HepG2 (cell line): ENCODE data around the gene SERTAD3. TPM values are rescaled to one million over a fixed set of nuclear protein-coding genes. Genes with fewer than 3 reads are reported as not detected.

ENCODE experiments used
- ATAC-seq: fragments of 200-7000 bp; cut with Tn5 transposase; 3 replicates; pipeline ENCODE4 v1.9.1; 2020; ENCODE audit warnings: mild to moderate bottlenecking, moderate library complexity
- BruUV-seq: library from RNA; stranded (reverse); fragments of 400-500 nt; replicated peaks from 2 replicates; lab custom pipeline; 2021; lab: Mats Ljungman, UMichigan
- CTCF ChIA-PET: fragments of 300-600 bp; formaldehyde crosslinking; extraction: SDS; loops from one replicate; lab custom pipeline; 2021; ENCODE audit warnings: low total read pairs, inconsistent platforms, low intra/inter-chr PET ratio; lab: Yijun Ruan, JAX
- POLR2A ChIA-PET: fragments of 350-600 bp; sonication (Branson Sonifier 250); formaldehyde crosslinking; loops from one replicate; lab custom pipeline; 2020; ENCODE audit warnings: antibody characterized with exemption, inconsistent platforms; lab: Yijun Ruan, JAX
- DNase-seq: peaks from one replicate; pipeline ENCODE4 v3.0.0-alpha.2; 2015; ENCODE audit warnings: low spot score
- FAIRE-seq: peaks from 3 replicates; lab custom pipeline; 2011; peaks lifted over from hg19 to GRCh38; lab: Jason Lieb, UNC
- H2AFZ ChIP-seq: one replicate; pipeline ENCODE4 v1.6.1; 2011; ENCODE audit warnings: low read length, inconsistent platforms
- H3K27ac ChIP-seq: fragments of 300-600 bp; 3 replicates; pipeline ENCODE4 v1.8.0; 2011; ENCODE audit warnings: mixed run types, mild to moderate bottlenecking, mixed read lengths, low read length, inconsistent platforms; ENCODE audit not compliant: insufficient read depth; ENCODE audit errors: extremely low read length
- H3K27me3 ChIP-seq, 2 experiments: fragments of 200-600 bp in 1 of 2; 2 replicates in 1 of 2; 3 replicates in 1 of 2; pipeline versions ENCODE4 v1.6.0 to v1.8.0; 2011; ENCODE audit warnings: low read length in 2 of 2, mild to moderate bottlenecking in 2 of 2, moderate library complexity in 2 of 2, inconsistent platforms in 1 of 2; ENCODE audit not compliant: insufficient read depth in 2 of 2, control insufficient read depth in 1 of 2
- H3K36me3 ChIP-seq, 2 experiments: fragments of 200-600 bp in 1 of 2; replicated peaks in 1 of 2; 2 replicates in 1 of 2; 3 replicates in 1 of 2; pipeline versions ENCODE4 v1.5.1 to v1.8.0; 2011; ENCODE audit warnings: low read length in 2 of 2, inconsistent platforms in 1 of 2; ENCODE audit not compliant: insufficient read depth in 2 of 2, control insufficient read depth in 1 of 2
- H3K4me1 ChIP-seq: 2 replicates; pipeline ENCODE4 v1.5.1; 2012; ENCODE audit warnings: low read length, inconsistent platforms; ENCODE audit not compliant: insufficient read depth
- H3K4me2 ChIP-seq: 2 replicates; pipeline ENCODE4 v1.6.0; 2011; ENCODE audit warnings: low read depth, low read length, inconsistent platforms
- H3K4me3 ChIP-seq, 3 experiments: fragments of 200-600 bp in 1 of 3; sonication (generic), shearing (Covaris generic) in 1 of 3; replicated peaks in 1 of 3; 2 replicates each; pipeline ENCODE4 v1.5.1; 2011 to 2016; ENCODE audit warnings: low read length in 3 of 3, inconsistent platforms in 2 of 3, low read depth in 2 of 3, mild to moderate bottlenecking in 2 of 3, control low read depth in 1 of 3, mixed read lengths in 1 of 3; ENCODE audit not compliant: insufficient read depth in 1 of 3
- H3K79me2 ChIP-seq: one replicate; pipeline ENCODE4 v1.6.1; 2011; ENCODE audit warnings: low read length, inconsistent platforms; ENCODE audit not compliant: insufficient read depth
- H3K9ac ChIP-seq: 2 replicates; pipeline ENCODE4 v1.6.0; 2011; ENCODE audit warnings: mild to moderate bottlenecking, low read depth, low read length, inconsistent platforms; ENCODE audit not compliant: insufficient read depth
- H3K9me3 ChIP-seq: 2 replicates; pipeline ENCODE4 v1.5.1; 2012; ENCODE audit warnings: mild to moderate bottlenecking, low read length
- H4K20me1 ChIP-seq: 2 replicates; pipeline ENCODE4 v1.6.0; 2011; ENCODE audit warnings: inconsistent platforms, mild to moderate bottlenecking, low read length, moderate library complexity; ENCODE audit not compliant: insufficient read depth
- BCL3 ChIP-seq: sonication (generic); formaldehyde crosslinking; IDR thresholded peaks from 2 replicates; pipeline ENCODE4 v1.5.1; 2020; ENCODE audit warnings: mild to moderate bottlenecking, missing genetic modification reagents, moderate library complexity
- RBM22 ChIP-seq: fragments of 200-400 bp; formaldehyde crosslinking; optimal IDR thresholded peaks from 2 replicates; pipeline ENCODE3; 2017; ENCODE audit warnings: mild to moderate bottlenecking, low read length, moderate library complexity
- SRY ChIP-seq: sonication (generic); formaldehyde crosslinking; IDR thresholded peaks from 2 replicates; pipeline ENCODE4 v1.8.0; 2022; ENCODE audit warnings: mild to moderate bottlenecking, missing genetic modification reagents
- ZBTB10 ChIP-seq: sonication (generic); formaldehyde crosslinking; IDR thresholded peaks from 2 replicates; pipeline ENCODE4 v1.4.0; 2020; ENCODE audit warnings: missing genetic modification reagents, borderline replicate concordance
- ZNF619 ChIP-seq: sonication (generic); formaldehyde crosslinking; IDR thresholded peaks from 2 replicates; pipeline ENCODE4 v1.4.0; 2020; ENCODE audit warnings: mild to moderate bottlenecking, missing genetic modification reagents
- ZNF878 ChIP-seq: sonication (generic); formaldehyde crosslinking; IDR thresholded peaks from 2 replicates; pipeline ENCODE4 v1.8.1; 2023; ENCODE audit warnings: mild to moderate bottlenecking, missing genetic modification reagents, moderate library complexity
- WGBS: methylation state at CpG from one replicate; pipeline ENCODE4 v1.1.6; 2017; ENCODE audit warnings: low lambda C conversion rate; 5-methylcytosine and 5-hydroxymethylcytosine counted together
- in situ Hi-C: cut with HindIII; loops from 2 replicates; pipeline ENCODE4 v1.10.0; 2017; ENCODE audit warnings: low pct_unique_long_range_greater_than_20kb; ENCODE audit not compliant: extremely low pct_ligation_motif_present
- intact Hi-C: fragments of 100-400 bp; cut with micrococcal nuclease; formaldehyde crosslinking; loops from one replicate; pipeline ENCODE4 v1.10.0; 2022; ENCODE audit not compliant: unreplicated experiment
- polyA plus RNA-seq, 8 experiments: library from polyadenylated mRNA; depleted of rRNA in 3 of 8; stranded (reverse) in 7 of 8; unstranded in 1 of 8; fragments of >200 nt; fragmentation: Illumina TruSeq in 4 of 8; extraction: Trizol in 4 of 8; gene quantifications; 2 replicates each; pipeline versions ENCODE4 v1.2.1 to v1.2.3, GENCODE V29; 2011 to 2016; ENCODE audit warnings: low read depth in 4 of 8, missing spikeins in 1 of 8, mixed read lengths in 1 of 8; ENCODE audit not compliant: insufficient read depth in 1 of 8
- total RNA-seq, 5 experiments: library from RNA; depleted of rRNA; stranded (reverse); fragments of >200 nt; fragmentation: Illumina TruSeq; extraction: Trizol; gene quantifications; 2 replicates each; pipeline ENCODE4 v1.2.3, GENCODE V29; 2016; ENCODE audit warnings: low read depth in 1 of 5

Gene SERTAD3
- total and polyA plus RNA-seq, 2 of the 13 experiments (the other 11 are each of a cell fraction or from before 2014, with no cell fraction given) = 9.6 to 16.9 TPM

GRCh38 chr19:40449506-40449905, 5.4 kb upstream of the SERTAD3 start (continued):
- TF ChIP-seq ZBTB10 (CRISPR knock-in tag) (no peak), ZNF878 (CRISPR knock-in tag) (no peak)
- TF ChIP-seq, all 625 proteins: peak for 0

DNA sequence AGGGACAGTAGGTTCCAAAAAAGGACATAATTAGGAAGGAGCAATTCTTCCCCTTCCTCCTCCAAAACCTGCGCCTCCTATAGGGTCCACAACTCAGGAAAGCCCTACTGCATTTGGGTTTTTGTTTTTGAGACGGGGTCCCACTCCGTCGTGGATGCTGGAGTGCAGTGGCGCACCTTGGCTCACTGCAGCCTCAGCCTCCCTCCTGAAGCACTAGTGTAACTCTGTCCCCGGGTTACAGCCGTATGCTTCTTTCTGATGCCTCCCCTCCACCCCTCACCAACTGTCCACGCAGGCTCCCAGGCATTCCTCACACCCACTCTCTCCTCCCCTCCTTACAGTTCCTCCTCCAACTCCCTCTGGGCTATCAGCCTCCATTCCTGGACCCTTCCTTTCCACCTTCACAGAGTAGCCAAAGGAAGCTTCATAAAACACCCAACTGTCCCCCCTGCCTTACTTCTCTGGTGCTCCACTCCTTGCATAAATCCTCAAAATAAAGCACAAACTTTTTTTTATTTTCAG, 2.2 kb upstream of the SERTAD3 start:
- CTCF ChIA-PET = no interaction called here
- in situ Hi-C loops (no loop called here), intact Hi-C loops (no loop called here)
- BruUV-seq = no TSS peak
- H3K36me3 ChIP-seq = peaks cover 6 to 12% of the 10 kb centered on the region in 2 experiments; a peak in 4 of 5 replicates
- peaks cover 13% of the 10 kb centered on the region for H4K20me1 ChIP-seq
- no peaks in the 10 kb centered on the region for H3K9me3 ChIP-seq
- no peak overlapping the region for H3K27ac ChIP-seq
- peaks cover 12% of the 10 kb centered on the region for H3K4me1 ChIP-seq
- peaks cover 24% of the 10 kb centered on the region for H3K79me2 ChIP-seq
- H3K9ac ChIP-seq = no peak overlapping the region
- 92% methylated on average over 8 of the region's 8 CpGs for WGBS
- no peak for FAIRE-seq
- no peak for DNase-seq
- no peak overlapping the region for H3K4me3 ChIP-seq
- no peak overlapping the region for H2AFZ ChIP-seq
- POLR2A ChIA-PET = interaction anchor here (1.4 kb wide), 1 partner anchor 20 kb away, joined by 3 read pairs; the partner anchor contains the start of gene SERTAD1
- H3K27me3 ChIP-seq = peaks cover 0 to 5% of the 10 kb centered on the region in 2 experiments; a peak in 1 of 5 replicates
- no peak for TF ChIP-seq SRY
- no peak for TF ChIP-seq BCL3
- TF ChIP-seq ZNF619 (CRISPR knock-in tag) = no peak
- TF ChIP-seq RBM22 = no peak
- no peak overlapping the region for H3K4me2 ChIP-seq
- no peak for ATAC-seq
